IgD-negative memory B cell (primary cell): ENCODE data around the gene RNASE7. TPM values are rescaled to one million over a fixed set of nuclear protein-coding genes. Genes with fewer than 3 reads are reported as not detected.

Experiments used
- H3K27ac Mint-ChIP-seq, 3 donors: one replicate each; pipeline ENCODE4 v1.8.0; 2020 to 2022; ENCODE audit warnings: mild to moderate bottlenecking in 3 of 3, mixed read lengths in 3 of 3, moderate library complexity in 1 of 3
- H3K27me3 Mint-ChIP-seq: one replicate; pipeline ENCODE4 v1.8.0; 2021; ENCODE audit warnings: mixed read lengths
- H3K36me3 Mint-ChIP-seq: one replicate; pipeline ENCODE4 v1.8.0; 2020; ENCODE audit warnings: mild to moderate bottlenecking, mixed read lengths
- H3K4me1 Mint-ChIP-seq, 3 donors: one replicate each; pipeline ENCODE4 v1.8.0; 2020 to 2022; ENCODE audit warnings: mixed read lengths in 3 of 3, mild to moderate bottlenecking in 1 of 3
- H3K4me3 Mint-ChIP-seq, 4 donors: one replicate each; pipeline ENCODE4 v1.8.0; 2020 to 2022; ENCODE audit warnings: mild to moderate bottlenecking in 4 of 4, mixed read lengths in 4 of 4, moderate library complexity in 3 of 4
- H3K9me3 Mint-ChIP-seq, 3 donors: one replicate each; pipeline ENCODE4 v1.8.0; 2020 to 2021; ENCODE audit warnings: mixed read lengths in 3 of 3, mild to moderate bottlenecking in 1 of 3
- polyA plus RNA-seq: library from polyadenylated mRNA; unstranded; fragments of 300-500 nt; fragmentation: Illumina TruSeq; gene quantifications from one replicate; pipeline ENCODE4 v1.2.3, GENCODE V29; 2021

The RNASE7 gene
- polyA plus RNA-seq, 1 donor from 2014 or later = not detected

DNA sequence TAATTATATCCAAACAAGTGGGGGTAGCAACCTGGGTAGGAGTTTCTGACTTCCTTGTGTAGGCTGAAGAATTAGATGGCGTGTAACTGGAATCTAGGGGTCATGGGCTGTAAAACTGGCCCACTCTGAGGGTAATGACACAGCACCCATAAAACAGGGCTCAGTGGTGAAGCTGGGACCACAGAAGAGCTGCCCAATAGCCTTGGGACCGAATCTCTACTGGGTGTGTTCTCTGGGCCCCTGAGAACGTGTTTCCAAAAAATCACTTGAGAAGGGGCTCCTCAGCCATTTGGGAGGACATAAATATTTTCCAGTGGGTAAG, 19.1 kb downstream of the RNASE7 start:
- H3K27me3 Mint-ChIP-seq = peaks cover 28% of the 10 kb centered on the region
- H3K27ac Mint-ChIP-seq = no peak overlapping the region
- no peak overlapping the region for H3K4me3 Mint-ChIP-seq
- no peaks in the 10 kb centered on the region for H3K36me3 Mint-ChIP-seq
- no peaks in the 10 kb centered on the region for H3K4me1 Mint-ChIP-seq
- no peaks in the 10 kb centered on the region for H3K9me3 Mint-ChIP-seq

DNA sequence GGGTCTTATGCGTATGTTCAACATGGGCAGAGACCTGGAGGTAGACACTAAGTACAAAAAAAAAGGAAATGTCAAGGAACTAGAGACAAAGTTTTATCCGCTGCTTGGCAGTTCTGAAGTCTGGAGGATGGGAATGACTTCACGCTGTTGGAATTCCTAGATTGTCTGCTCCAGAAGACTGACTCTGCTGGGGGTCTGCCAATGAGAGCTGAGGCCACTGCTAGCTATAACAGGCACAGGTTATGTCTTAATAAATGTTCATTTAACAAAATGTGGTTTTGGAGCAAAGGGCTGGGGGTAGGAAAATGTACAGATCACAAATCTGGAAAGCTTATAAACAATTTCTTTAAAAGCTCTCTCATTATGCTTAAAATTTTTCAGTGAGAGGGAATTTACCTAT, 21.3 kb downstream of the RNASE7 start:
- H3K4me3 Mint-ChIP-seq = no peak overlapping the region
- H3K27ac Mint-ChIP-seq = no peak overlapping the region
- peaks cover under 1 to 3% (median 2%) of the 10 kb centered on the region in 3 donors for H3K4me1 Mint-ChIP-seq
- no peaks in the 10 kb centered on the region for H3K36me3 Mint-ChIP-seq
- H3K9me3 Mint-ChIP-seq = no peaks in the 10 kb centered on the region
- peaks cover 41% of the 10 kb centered on the region for H3K27me3 Mint-ChIP-seq

DNA sequence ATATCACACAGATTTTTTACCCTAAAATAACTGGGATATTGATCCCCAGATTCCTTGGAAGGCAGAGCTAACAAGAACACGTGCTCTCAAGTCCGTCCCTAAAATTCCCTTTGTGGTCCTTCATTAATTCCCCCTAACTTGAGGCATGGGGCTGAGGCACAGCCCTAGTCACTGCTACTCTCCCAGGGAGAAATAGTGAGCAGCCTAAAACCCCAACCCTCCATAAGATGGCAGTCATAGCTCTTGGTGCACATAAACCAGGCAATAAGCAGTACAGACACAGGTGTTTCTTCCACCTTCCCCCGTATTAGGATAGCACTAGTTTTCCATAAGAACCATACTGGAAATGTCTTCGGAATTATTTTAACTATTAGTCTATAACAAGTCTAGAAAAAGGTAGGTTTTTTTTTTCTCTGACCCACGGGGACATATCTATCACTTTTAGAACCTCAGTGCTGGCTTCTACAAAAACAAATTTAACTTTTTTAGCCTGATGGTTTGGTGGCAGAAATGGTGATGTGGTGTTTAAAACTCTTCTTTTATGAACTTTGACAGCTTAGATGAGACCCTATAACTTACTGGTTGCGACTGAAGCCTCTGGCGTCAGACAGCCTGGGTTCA, 24.8 kb downstream of the RNASE7 start:
- Mint-ChIP-seq H3K4me3 (peak overlapping the region in 1 of 4 donors; percentile 65), H3K36me3 (no peaks in the 10 kb centered on the region), H3K9me3 (no peaks in the 10 kb centered on the region), H3K27ac (no peak overlapping the region), H3K27me3 (peaks cover 50% of the 10 kb centered on the region), H3K4me1 (peaks cover 14 to 25% (median 19%) of the 10 kb centered on the region in 3 donors)

DNA sequence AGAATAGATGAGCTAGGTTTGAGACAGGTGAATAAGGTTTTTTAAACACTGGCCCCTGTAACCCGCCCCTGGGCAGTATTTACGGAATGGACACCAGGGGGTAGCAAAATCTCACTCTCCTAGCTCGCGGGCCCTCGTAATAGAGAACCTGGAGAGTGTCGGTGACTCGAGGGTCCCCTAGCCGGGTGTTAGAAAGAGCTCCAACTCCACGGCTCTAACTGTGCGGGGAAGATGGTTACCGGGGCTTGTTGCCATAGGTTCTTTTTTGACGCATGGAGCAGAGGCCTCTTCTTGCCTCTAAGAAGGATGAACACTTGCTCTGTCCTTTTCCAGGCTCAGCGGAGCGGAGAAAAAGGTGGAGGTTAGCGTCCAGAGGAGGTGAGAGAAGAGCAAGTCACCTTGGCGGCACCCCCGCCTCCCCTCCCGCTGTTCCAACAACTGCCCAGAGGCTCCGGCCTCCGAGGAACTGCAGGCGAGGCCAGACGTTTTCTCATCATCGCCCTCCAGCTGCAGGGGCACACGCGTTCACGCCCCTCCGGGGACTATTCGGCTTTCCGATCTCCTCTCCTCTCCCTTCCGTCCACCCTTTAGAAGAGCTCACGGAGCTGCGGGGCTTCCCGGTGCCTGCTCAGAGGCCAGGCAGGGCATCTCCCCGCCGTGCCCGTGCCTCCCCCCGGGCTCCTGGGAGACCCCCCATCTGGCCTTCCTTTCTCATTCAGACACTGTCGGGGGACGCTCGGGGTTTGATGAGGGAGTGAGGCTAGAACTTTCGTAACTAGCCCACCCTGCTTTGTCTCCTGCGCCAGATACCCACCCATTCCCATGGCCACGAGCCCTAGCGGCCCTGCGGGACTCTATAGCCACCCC, 26.6 kb downstream of the RNASE7 start:
- H3K27ac Mint-ChIP-seq = peak overlapping the region in 2 of 3 donors; percentile 22 to 83
- H3K4me1 Mint-ChIP-seq = peaks cover 14 to 31% (median 26%) of the 10 kb centered on the region in 3 donors
- H3K27me3 Mint-ChIP-seq = peaks cover 55% of the 10 kb centered on the region
- H3K9me3 Mint-ChIP-seq = no peaks in the 10 kb centered on the region
- peak overlapping the region; percentile 75 to 93 (median 89) for H3K4me3 Mint-ChIP-seq
- H3K36me3 Mint-ChIP-seq = no peaks in the 10 kb centered on the region

DNA sequence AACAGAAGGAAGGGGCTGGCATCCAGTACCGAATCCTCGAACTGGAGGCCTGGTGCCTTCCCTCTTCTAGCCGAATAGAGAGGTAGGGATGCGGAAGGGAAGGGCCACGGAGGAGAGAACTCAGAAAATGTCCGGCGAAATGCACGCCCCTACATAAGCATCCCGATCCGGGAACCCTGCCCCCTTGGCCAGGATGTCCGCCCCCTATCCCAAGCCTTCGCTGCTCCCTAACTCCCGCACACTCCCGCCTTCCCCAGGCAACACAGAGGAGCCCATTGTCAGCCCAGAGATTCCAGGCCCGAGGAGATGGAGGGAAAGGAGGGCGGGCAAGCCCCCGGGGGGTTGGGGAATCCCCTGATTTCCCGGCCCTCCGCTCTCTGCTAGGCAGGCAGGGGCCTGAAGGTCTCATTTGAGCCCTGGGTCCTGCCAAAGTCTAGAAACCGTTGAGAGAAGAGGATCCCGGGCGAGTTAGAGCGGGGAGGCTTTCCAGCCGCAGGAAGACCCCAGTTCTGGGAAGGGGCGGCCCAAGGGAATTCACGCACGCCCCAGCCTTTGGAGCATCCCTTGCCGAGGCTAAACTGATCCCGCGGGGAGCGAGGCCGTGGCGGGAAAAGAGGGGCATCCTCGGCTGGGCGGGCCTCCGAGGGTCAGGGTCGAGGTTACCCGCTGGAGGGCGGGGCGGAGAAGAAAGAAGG, 27.4 kb downstream of the RNASE7 start:
- Mint-ChIP-seq H3K36me3 (no peaks in the 10 kb centered on the region), H3K27me3 (peaks cover 53% of the 10 kb centered on the region), H3K9me3 (no peaks in the 10 kb centered on the region), H3K4me3 (peak overlapping the region; percentile 75 to 93 (median 89)), H3K4me1 (peaks cover 14 to 31% (median 26%) of the 10 kb centered on the region in 3 donors), H3K27ac (peak overlapping the region in 1 of 3 donors; percentile 83)

DNA sequence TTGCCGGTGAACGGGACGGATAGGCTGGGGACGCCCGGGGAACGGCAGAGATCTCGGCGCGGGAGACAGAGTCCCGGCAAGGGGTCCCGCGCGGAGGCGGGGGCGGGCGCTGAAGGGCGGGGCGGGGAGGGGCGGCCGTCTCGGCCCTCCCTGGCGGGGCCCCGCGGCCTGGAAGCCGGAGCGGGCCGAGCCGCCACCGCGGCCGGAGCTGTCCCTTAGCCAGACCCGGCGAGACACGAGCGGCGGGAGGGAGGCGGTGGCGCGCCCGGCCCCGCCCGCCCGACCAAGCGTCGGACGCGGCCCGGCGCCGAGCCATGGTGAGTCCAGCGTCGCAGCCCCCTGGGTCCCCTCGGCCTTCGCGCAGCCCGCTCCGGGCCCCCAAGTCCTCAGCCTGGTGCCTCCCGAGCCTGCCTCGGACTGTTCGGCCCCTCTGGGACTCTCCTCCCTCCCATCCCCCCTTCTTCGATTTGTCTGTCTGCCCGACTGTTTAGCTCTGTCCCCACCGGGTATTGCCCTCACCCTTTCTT, 28.0 kb downstream of the RNASE7 start, which contains the start of gene ARHGEF40:
ARHGEF40 (plus strand) TSS at position 222 of the 527 bp plus-strand sequence; CDS start at position 315, 93 bp downstream.
- peak within 1 kb of the TSS in 2 of 3 donors; percentile 5 to 90 for H3K27ac Mint-ChIP-seq
- H3K9me3 Mint-ChIP-seq = no peaks in the 10 kb centered on the region
- H3K4me3 Mint-ChIP-seq = peak within 1 kb of the TSS; percentile 80 to 95 (median 90)
- peaks cover 14 to 31% (median 26%) of the 10 kb centered on the region in 3 donors for H3K4me1 Mint-ChIP-seq
- H3K36me3 Mint-ChIP-seq = no peaks in the 10 kb centered on the region
- H3K27me3 Mint-ChIP-seq = peaks cover 49% of the 10 kb centered on the region

DNA sequence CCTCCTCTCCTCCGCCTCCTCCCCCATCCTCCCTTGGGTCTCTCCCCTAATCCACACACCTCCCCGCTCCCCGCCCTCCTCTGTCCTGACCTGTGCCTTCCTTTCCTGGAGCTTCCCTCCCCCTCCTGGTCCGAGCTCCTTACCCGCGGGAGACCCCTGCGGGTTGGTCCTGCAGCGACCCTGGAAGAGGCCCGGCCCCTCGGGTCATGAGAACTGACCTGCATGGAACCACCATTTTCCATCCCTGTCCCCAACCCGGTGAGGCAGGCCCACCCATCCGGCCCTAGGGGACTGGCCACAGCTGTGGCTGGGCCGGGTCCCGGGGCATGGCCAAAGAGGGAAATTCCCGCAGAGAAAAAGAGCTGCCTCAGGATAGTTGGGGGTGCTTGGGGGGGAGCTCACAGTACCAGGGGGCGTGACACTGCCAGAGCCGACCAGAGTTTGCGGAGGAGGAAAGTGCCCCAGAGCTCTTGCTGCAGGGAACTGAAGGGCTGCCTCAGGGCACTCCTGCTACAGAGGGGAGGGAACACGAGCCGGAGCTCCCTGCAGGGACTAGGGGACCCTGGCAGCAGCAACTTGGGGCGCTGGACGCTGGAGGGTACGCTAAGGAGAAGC, 28.6 kb downstream of the RNASE7 start:
- Mint-ChIP-seq H3K27me3 (peaks cover 45% of the 10 kb centered on the region), H3K4me1 (peaks cover 14 to 32% (median 26%) of the 10 kb centered on the region in 3 donors), H3K9me3 (no peaks in the 10 kb centered on the region), H3K4me3 (peak overlapping the region; percentile 80 to 95 (median 90)), H3K36me3 (no peaks in the 10 kb centered on the region), H3K27ac (peak overlapping the region in 2 of 3 donors; percentile 5 to 90)

DNA sequence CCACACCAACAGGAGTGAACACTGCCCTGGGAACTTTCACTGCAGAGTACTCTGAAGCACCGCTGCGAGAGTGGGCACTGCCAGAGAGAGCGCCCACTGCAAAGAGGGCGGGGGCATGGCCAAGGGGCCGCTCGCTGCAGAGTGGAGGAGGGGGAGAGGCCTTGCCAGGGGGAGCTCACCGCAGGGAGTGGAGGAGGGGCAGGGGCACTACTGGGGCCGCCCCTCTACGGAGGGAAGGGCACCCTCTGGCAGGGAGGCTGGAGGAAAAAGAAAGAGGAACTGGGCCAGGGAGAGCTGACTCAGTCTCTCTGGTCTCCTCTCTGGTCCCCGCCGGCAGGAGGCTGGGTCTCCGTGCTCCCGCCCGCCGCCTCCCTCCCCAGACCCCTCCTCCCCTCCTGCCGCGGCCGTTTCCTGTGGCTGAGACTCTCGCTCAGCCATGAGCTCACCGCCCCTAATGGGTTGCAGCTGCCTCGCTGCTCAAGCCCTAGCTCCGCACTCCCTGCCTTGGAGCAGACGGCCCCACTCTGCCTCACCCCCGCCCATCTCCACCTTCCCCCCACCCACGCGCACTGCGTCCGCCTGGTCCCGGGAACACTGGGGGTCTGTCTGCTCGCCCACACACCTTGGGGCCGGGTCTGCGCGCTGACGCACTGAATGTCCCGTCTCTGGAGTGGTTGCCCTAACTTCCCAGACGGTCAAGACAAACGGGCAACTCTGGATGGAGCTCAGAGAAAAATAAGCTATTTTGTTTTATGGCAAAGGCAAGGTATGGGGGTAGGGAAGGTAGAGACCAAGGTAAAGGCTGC, 29.3 kb downstream of the RNASE7 start:
- peaks cover 43% of the 10 kb centered on the region for H3K27me3 Mint-ChIP-seq
- peak overlapping the region in 2 of 3 donors; percentile 5 to 90 for H3K27ac Mint-ChIP-seq
- H3K4me1 Mint-ChIP-seq = peaks cover 14 to 34% (median 26%) of the 10 kb centered on the region in 3 donors
- H3K36me3 Mint-ChIP-seq = no peaks in the 10 kb centered on the region
- H3K4me3 Mint-ChIP-seq = peak overlapping the region; percentile 80 to 95 (median 90)
- no peaks in the 10 kb centered on the region for H3K9me3 Mint-ChIP-seq

DNA sequence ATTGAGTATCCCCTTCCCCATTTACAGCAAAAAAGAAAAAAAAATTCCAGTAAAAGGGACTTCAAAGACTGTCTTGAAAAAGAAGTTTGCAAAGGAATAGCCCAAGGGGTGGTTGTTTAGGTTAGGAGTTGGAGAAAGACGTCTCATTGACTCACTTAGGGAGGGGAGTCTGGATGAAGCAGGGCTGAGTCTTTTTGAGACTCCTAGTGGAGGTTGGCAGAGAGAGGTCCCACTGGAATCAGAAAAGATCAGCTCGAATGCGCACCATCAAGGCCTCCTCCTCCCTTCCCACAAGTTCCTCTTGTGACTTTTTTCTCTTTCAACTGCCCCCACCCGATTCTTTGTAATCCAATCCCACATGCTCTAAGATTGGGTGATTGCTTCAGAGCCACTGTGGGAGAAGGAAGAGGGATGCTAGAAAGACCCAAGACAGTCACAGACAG, 29.9 kb downstream of the RNASE7 start:
- H3K9me3 Mint-ChIP-seq = no peaks in the 10 kb centered on the region
- H3K27me3 Mint-ChIP-seq = peaks cover 38% of the 10 kb centered on the region
- H3K27ac Mint-ChIP-seq = peak overlapping the region in 1 of 3 donors; percentile 90
- H3K4me1 Mint-ChIP-seq = peaks cover 14 to 34% (median 26%) of the 10 kb centered on the region in 3 donors
- H3K36me3 Mint-ChIP-seq = no peaks in the 10 kb centered on the region
- H3K4me3 Mint-ChIP-seq = peak overlapping the region; percentile 80 to 95 (median 90)

DNA sequence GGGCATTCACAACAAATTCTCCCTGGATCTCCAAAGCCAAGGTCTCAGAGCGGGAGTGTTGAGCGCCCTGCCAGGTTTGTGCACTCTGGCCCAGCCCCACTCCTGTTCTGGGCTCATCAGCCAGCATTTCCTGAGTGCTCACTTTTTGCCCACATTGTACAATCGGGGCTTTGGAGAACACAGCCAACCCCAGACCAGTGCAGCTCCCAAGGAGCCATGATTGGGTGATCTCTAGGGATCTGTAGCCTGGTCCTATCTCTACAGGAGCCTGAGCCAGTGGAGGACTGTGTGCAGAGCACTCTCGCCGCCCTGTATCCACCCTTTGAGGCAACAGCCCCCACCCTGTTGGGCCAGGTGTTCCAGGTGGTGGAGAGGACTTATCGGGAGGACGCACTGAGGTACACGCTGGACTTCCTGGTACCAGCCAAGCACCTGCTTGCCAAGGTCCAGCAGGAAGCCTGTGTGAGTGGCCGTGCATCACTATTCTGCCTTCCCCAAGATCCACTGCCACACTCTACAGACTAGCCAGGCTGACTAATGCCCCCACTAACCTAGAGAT, 30.7 kb downstream of the RNASE7 start:
- Mint-ChIP-seq H3K4me3 (peak overlapping the region in 1 of 4 donors; percentile 86), H3K27ac (no peak overlapping the region), H3K9me3 (no peaks in the 10 kb centered on the region), H3K27me3 (peaks cover 33% of the 10 kb centered on the region), H3K4me1 (peaks cover 14 to 34% (median 26%) of the 10 kb centered on the region in 3 donors), H3K36me3 (no peaks in the 10 kb centered on the region)

DNA sequence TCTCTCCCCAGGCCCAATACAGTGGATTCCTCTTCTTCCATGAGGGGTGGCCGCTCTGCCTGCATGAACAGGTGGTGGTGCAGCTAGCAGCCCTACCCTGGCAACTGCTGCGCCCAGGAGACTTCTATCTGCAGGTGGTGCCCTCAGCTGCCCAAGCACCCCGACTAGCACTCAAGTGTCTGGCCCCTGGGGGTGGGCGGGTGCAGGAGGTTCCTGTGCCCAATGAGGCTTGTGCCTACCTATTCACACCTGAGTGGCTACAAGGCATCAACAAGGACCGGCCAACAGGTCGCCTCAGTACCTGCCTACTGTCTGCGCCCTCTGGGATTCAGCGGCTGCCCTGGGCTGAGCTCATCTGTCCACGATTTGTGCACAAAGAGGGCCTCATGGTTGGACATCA, 31.8 kb downstream of the RNASE7 start:
- Mint-ChIP-seq H3K4me1 (peaks cover 8 to 27% (median 21%) of the 10 kb centered on the region in 3 donors), H3K36me3 (no peaks in the 10 kb centered on the region), H3K9me3 (no peaks in the 10 kb centered on the region), H3K27me3 (peaks cover 25% of the 10 kb centered on the region), H3K4me3 (peak overlapping the region in 1 of 4 donors; percentile 16), H3K27ac (no peak overlapping the region)

DNA sequence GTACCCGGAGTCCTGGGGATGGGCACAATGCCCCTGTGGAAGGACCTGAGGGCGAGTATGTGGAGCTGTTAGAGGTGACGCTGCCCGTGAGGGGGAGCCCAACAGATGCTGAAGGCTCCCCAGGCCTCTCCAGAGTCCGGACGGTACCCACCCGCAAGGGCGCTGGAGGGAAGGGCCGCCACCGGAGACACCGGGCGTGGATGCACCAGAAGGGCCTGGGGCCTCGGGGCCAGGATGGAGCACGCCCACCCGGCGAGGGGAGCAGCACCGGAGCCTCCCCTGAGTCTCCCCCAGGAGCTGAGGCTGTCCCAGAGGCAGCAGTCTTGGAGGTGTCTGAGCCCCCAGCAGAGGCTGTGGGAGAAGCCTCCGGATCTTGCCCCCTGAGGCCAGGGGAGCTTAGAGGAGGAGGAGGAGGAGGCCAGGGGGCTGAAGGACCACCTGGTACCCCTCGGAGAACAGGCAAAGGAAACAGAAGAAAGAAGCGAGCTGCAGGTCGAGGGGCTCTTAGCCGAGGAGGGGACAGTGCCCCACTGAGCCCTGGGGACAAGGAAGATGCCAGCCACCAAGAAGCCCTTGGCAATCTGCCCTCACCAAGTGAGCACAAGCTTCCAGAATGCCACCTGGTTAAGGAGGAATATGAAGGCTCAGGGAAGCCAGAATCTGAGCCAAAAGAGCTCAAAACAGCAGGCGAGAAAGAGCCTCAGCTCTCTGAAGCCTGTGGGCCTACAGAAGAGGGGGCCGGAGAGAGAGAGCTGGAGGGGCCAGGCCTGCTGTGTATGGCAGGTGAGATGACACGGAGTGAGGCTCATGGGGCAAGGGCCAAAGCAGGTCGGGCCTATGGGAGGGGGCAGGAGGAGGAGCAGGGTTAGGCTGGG, 32.5 kb downstream of the RNASE7 start:
- Mint-ChIP-seq H3K36me3 (no peaks in the 10 kb centered on the region), H3K27ac (no peak overlapping the region), H3K4me3 (no peak overlapping the region), H3K27me3 (peaks cover 21% of the 10 kb centered on the region), H3K9me3 (no peaks in the 10 kb centered on the region), H3K4me1 (peaks cover under 1 to 22% (median 15%) of the 10 kb centered on the region in 3 donors)
